ENCODE results near the gene SRSF9. TPM values are rescaled to one million over a fixed set of nuclear protein-coding genes. Genes with fewer than 3 reads are reported as not detected.

SRSF9 gene
- total RNA-seq, 3 donors from 2014 or later (not counting 1 experiment from before 2014, with no cell fraction given), result 175 to 191 (median 179) TPM

DNA sequence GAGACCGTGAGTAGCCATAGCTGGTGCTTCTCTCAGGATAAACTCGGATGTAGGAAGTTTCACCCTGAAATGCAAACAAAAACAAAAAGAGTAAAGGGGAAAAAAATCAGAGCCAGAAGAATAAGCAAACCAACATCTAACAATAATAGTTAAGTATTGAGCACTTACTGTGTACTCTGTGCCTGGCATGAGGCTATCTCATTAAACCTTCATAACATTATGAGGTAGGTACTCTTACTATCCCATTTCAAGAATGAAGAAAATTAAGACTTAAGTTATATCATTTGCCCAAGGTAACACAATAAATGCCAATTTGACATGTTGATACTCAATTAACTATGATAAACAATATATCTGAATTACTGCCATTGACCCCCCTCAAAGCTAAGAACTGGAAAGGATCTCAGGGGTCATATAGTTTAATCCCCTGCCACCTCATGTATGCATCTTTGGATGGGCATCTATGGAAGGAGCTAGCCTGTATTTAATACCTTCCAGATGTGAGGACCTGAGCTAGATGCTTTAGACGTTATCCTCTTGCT lies 7.4 kb downstream of the SRSF9 start:
- Mint-ChIP-seq H3K36me3 (peaks cover 14% of the 10 kb centered on the region), H3K4me1 (peaks cover 19 to 33% of the 10 kb centered on the region in 2 donors), H3K27me3 (ENCODE audit: low read depth in 2 of 2) (no peaks in the 10 kb centered on the region), H3K4me3 (no peak overlapping the region), H3K9me3 (no peaks in the 10 kb centered on the region), H3K27ac (peak overlapping the region in 1 of 2 donors; percentile 23)
- no peaks in the 10 kb centered on the region for H3K9me3 ChIP-seq (ENCODE audit: control insufficient read depth, insufficient read depth, low read length)
- ATAC-seq (no peak), DNase-seq (no peak)
- WGBS (ENCODE audit: insufficient coverage), result 100% methylated on average over 2 of the region's 3 CpGs
- peaks cover 10% of the 10 kb centered on the region for H3K4me1 ChIP-seq (ENCODE audit: control insufficient read depth, insufficient read depth, low read length)
- intact Hi-C loops (cut with micrococcal nuclease), result no loop called here
- H3K4me3 ChIP-seq (ENCODE audit: low read length), result no peak overlapping the region
- no peak overlapping the region for H3K27ac ChIP-seq (ENCODE audit: low read length)
- no peaks in the 10 kb centered on the region for H3K27me3 ChIP-seq (ENCODE audit: control insufficient read depth, insufficient read depth, low read length)
- TF ChIP-seq, protein P1, sequence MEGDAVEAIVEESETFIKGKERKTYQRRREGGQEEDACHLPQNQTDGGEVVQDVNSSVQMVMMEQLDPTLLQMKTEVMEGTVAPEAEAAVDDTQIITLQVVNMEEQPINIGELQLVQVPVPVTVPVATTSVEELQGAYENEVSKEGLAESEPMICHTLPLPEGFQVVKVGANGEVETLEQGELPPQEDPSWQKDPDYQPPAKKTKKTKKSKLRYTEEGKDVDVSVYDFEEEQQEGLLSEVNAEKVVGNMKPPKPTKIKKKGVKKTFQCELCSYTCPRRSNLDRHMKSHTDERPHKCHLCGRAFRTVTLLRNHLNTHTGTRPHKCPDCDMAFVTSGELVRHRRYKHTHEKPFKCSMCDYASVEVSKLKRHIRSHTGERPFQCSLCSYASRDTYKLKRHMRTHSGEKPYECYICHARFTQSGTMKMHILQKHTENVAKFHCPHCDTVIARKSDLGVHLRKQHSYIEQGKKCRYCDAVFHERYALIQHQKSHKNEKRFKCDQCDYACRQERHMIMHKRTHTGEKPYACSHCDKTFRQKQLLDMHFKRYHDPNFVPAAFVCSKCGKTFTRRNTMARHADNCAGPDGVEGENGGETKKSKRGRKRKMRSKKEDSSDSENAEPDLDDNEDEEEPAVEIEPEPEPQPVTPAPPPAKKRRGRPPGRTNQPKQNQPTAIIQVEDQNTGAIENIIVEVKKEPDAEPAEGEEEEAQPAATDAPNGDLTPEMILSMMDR (IDR thresholded peaks at IDR 0.05), result no peak
- H3K36me3 ChIP-seq (ENCODE audit: control insufficient read depth, insufficient read depth, low read length), result peaks cover 77% of the 10 kb centered on the region

DNA sequence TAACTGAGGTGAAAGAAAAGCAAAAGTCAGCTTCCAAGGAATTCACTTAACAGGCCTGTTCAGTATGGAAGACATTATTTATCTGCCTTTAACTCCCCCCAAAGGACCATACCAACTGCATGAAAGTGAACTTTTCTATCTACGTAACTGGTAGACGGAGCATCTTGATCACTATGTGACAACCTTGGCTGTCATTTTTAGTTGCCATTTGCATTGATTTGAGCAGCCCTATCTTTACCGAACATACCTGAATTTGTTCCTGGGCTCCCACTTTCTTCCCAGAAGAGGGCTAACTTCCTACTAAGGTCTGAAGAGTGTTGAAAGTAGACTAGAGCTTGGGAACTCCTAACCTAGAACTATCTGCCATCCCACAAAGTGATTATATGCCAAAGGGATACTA lies 9.4 kb downstream of the SRSF9 start:
- Mint-ChIP-seq H3K4me3 (no peak overlapping the region), H3K9me3 (no peaks in the 10 kb centered on the region), H3K36me3 (peaks cover 9% of the 10 kb centered on the region), H3K27ac (peak overlapping the region in 1 of 2 donors; percentile 46), H3K4me1 (peaks cover 7 to 13% of the 10 kb centered on the region in 2 donors), H3K27me3 (ENCODE audit: low read depth in 2 of 2) (no peaks in the 10 kb centered on the region)
- WGBS (ENCODE audit: insufficient coverage), result 89% methylated on average over 3 of the region's 3 CpGs
- no peaks in the 10 kb centered on the region for H3K27me3 ChIP-seq (ENCODE audit: control insufficient read depth, insufficient read depth, low read length)
- intact Hi-C loops (cut with micrococcal nuclease), result no loop called here
- DNase-seq (no peak), ATAC-seq (no peak)
- H3K9me3 ChIP-seq (ENCODE audit: control insufficient read depth, insufficient read depth, low read length), result no peaks in the 10 kb centered on the region
- H3K4me3 ChIP-seq (ENCODE audit: low read length), result no peak overlapping the region
- H3K4me1 ChIP-seq (ENCODE audit: control insufficient read depth, insufficient read depth, low read length), result no peaks in the 10 kb centered on the region
- H3K36me3 ChIP-seq (ENCODE audit: control insufficient read depth, insufficient read depth, low read length), result peaks cover 80% of the 10 kb centered on the region
- TF ChIP-seq, protein P1 (IDR thresholded peaks at IDR 0.05), result no peak
- no peak overlapping the region for H3K27ac ChIP-seq (ENCODE audit: low read length)

DNA sequence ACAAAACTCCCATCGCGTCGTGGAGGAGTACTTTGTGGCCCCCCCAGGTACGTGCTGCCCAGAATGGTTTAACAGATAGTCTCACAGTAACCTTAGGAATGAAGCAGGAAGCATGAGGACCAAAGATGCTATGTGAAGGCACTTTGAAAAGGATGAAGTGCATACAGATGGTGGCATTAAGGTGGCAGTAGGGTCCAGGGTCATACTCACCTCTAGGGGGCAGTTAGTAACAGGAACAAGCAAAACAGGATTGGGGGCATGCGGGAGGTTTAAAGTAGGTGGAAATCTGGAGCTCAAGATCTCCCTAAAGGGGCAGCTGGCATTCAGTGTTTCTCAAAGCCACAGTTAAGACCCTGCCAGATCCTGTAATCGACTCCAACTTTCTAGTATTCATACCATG lies 12.4 kb downstream of the SRSF9 start:
- peaks cover 50% of the 10 kb centered on the region for H3K36me3 ChIP-seq (ENCODE audit: control insufficient read depth, insufficient read depth, low read length)
- H3K4me1 ChIP-seq (ENCODE audit: control insufficient read depth, insufficient read depth, low read length), result no peaks in the 10 kb centered on the region
- H3K9me3 ChIP-seq (ENCODE audit: control insufficient read depth, insufficient read depth, low read length), result no peaks in the 10 kb centered on the region
- Mint-ChIP-seq H3K4me1 (peaks cover 0 to 5% of the 10 kb centered on the region in 2 donors), H3K36me3 (no peaks in the 10 kb centered on the region), H3K4me3 (no peak overlapping the region), H3K27me3 (ENCODE audit: low read depth in 2 of 2) (no peaks in the 10 kb centered on the region), H3K9me3 (no peaks in the 10 kb centered on the region), H3K27ac (peak overlapping the region; percentile 15 to 30)
- no peak overlapping the region for H3K27ac ChIP-seq (ENCODE audit: low read length)
- TF ChIP-seq, protein P1 (IDR thresholded peaks at IDR 0.05), result no peak
- DNase-seq, result peak in 1 of 2 donors; percentile 40
- intact Hi-C loops (cut with micrococcal nuclease), result no loop called here
- no peaks in the 10 kb centered on the region for H3K27me3 ChIP-seq (ENCODE audit: control insufficient read depth, insufficient read depth, low read length)
- peak in 2 of 3 donors; percentile 40 to 47 for ATAC-seq
- H3K4me3 ChIP-seq (ENCODE audit: low read length), result no peak overlapping the region
- 96% methylated on average over 6 of the region's 6 CpGs for WGBS (ENCODE audit: insufficient coverage)

DNA sequence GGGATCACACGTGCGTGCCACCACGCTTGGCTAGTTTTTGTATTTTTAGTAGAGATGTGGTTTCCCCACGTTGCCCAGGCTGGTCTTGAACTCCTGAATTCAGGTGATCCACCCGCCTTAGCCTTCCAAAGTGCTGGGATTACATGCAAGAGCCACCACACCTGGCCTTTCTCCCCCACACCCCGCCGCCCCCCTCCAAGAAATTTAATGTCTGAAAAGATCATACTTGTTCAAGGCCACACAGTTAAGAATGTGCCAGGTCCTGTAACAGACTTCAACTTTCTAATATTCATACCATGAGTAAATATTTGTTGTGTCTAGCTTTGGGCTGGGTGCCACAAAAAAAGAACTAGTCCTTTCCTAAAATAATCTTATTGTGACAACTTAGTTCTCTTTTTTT lies 14.2 kb downstream of the SRSF9 start:
- H3K36me3 ChIP-seq (ENCODE audit: control insufficient read depth, insufficient read depth, low read length), result peaks cover 35% of the 10 kb centered on the region
- no peaks in the 10 kb centered on the region for H3K27me3 Mint-ChIP-seq (ENCODE audit: low read depth in 2 of 2)
- no peaks in the 10 kb centered on the region for H3K9me3 ChIP-seq (ENCODE audit: control insufficient read depth, insufficient read depth, low read length)
- TF ChIP-seq, protein P1 (IDR thresholded peaks at IDR 0.05), result no peak
- no peaks in the 10 kb centered on the region for H3K27me3 ChIP-seq (ENCODE audit: control insufficient read depth, insufficient read depth, low read length)
- H3K4me1 ChIP-seq (ENCODE audit: control insufficient read depth, insufficient read depth, low read length), result no peaks in the 10 kb centered on the region
- H3K4me3 ChIP-seq (ENCODE audit: low read length), result no peak overlapping the region
- no peak overlapping the region for H3K4me3 Mint-ChIP-seq
- DNase-seq (no peak), ATAC-seq (no peak)
- no peak overlapping the region for H3K27ac Mint-ChIP-seq
- H3K27ac ChIP-seq (ENCODE audit: low read length), result no peak overlapping the region
- WGBS (ENCODE audit: insufficient coverage), result 93% methylated on average over 7 of the region's 7 CpGs
- intact Hi-C loops (cut with micrococcal nuclease), result no loop called here
- H3K9me3 Mint-ChIP-seq, result no peaks in the 10 kb centered on the region
- no peaks in the 10 kb centered on the region for H3K36me3 Mint-ChIP-seq
- H3K4me1 Mint-ChIP-seq, result peaks cover 0 to 5% of the 10 kb centered on the region in 2 donors

All from natural killer cell (primary cell).